PFSK-1 (cell line): Measurements from ENCODE around the gene NNAT.

ENCODE experiments used
- POLR2AphosphoS5 ChIP-seq: IDR thresholded peaks from 2 replicates; pipeline ENCODE4 v1.6.1; 2012; ENCODE audit warnings: low read depth, mild to moderate bottlenecking, control low read depth, low read length, moderate library complexity
- REST ChIP-seq, 2 experiments: IDR thresholded peaks; 2 replicates each; pipeline versions ENCODE4 v1.6.1 to v1.8.0; 2011 to 2012; ENCODE audit warnings: low read depth in 2 of 2, low read length in 2 of 2, control low read depth in 1 of 2, inconsistent platforms in 1 of 2, mild to moderate bottlenecking in 1 of 2, moderate library complexity in 1 of 2; ENCODE audit not compliant: insufficient read depth in 1 of 2
- SIN3A ChIP-seq: IDR thresholded peaks from 2 replicates; pipeline ENCODE4 v1.6.1; 2012; ENCODE audit warnings: mild to moderate bottlenecking, low read length, moderate library complexity, borderline replicate concordance; ENCODE audit not compliant: insufficient read depth

DNA sequence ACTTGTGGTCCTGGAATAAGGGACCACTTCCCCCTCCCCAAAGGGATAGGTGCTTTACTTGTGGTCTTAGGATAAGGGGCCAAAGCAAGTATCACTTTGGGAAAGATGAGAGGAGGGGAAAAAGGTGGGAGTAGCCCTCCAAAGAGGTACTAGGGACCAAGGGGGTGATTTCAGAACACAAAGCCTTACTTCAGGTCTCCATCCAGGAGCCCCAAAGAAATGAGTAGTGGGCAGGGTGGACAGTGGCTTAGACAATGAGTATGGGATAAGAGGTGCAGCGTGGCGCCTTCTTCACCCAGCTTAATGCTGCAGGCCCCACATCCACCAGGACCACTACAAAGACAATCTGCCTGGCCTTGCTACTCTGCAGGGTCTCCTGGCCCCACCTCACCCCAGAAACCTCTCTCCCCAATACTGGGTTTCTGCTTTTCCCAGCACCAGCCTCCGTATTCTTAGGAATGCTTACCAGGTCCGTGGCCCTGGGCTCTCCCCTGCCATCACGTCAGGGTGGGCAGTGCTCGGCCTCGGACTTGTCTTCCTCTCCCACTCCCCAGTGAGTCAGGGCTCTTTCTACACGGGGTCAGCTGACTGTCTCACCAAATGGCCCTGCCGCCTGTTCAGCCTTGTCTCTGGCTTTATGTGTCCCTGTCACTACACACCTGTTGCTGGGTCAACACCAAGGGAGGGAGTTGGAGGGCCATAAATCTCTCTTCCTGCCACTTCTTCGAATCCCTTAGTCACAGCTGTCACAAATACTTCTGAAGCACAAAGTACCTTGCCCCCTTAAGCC lies 3.1 kb downstream of the NNAT start:
- no peak for TF ChIP-seq POLR2AphosphoS5
- no peak for TF ChIP-seq SIN3A
- TF ChIP-seq REST (IDR thresholded peaks at IDR 0.05; ENCODE audit: insufficient read depth in 1 of 2, low read depth in 2 of 2, low read length in 2 of 2), result no peak
